Psoas muscle (tissue), 8 donors: Measurements from ENCODE around the gene RANGRF. TPM values are rescaled to one million over a fixed set of nuclear protein-coding genes. Genes with fewer than 3 reads are reported as not detected.

Source experiments
- ATAC-seq, 4 donors: fragments of 200-7000 bp; cut with Tn5 transposase; one replicate each; pipeline ENCODE4 v1.9.1; 2020; ENCODE audit warnings: moderate library complexity in 3 of 4, mild to moderate bottlenecking in 2 of 4
- DNase-seq, 2 donors: peaks; one replicate each; pipeline ENCODE4 v3.0.0-alpha.2; 2020
- H3K27ac ChIP-seq: fragments of 200-600 bp; one replicate; pipeline ENCODE4 v1.8.0; 2022
- H3K27me3 ChIP-seq, 3 donors: fragments of 200-600 bp in 1 of 3; one replicate each; pipeline versions ENCODE4 v1.6.1 to v1.8.0; 2013 to 2022; ENCODE audit warnings: low read length in 2 of 3, mild to moderate bottlenecking in 2 of 3, moderate library complexity in 1 of 3; ENCODE audit not compliant: insufficient read depth in 3 of 3
- H3K36me3 ChIP-seq, 2 donors: fragments of 200-600 bp in 1 of 2; one replicate each; pipeline versions ENCODE4 v1.6.1 to v1.8.0; 2013 to 2022; ENCODE audit warnings: low read depth in 1 of 2, mild to moderate bottlenecking in 1 of 2, moderate library complexity in 1 of 2; ENCODE audit not compliant: insufficient read depth in 1 of 2
- H3K4me1 ChIP-seq: fragments of 200-600 bp; one replicate; pipeline ENCODE4 v1.8.0; 2022
- H3K4me3 ChIP-seq: fragments of 200-600 bp; one replicate; pipeline ENCODE4 v1.8.0; 2022; ENCODE audit warnings: mild to moderate bottlenecking
- H3K9me3 ChIP-seq: fragments of 200-600 bp; one replicate; pipeline ENCODE4 v1.8.0; 2022
- CTCF ChIP-seq: fragments of 200-600 bp; IDR thresholded peaks from one replicate; pipeline ENCODE4 v1.8.0; 2022; ENCODE audit warnings: antibody characterized with exemption
- WGBS, 3 donors: extraction: QIAGEN DNeasy Blood & Tissue Kit; methylation state at CpG; one replicate each; pipeline versions ENCODE4 v1.1.6 to v1.1.7; 2013; 5-methylcytosine and 5-hydroxymethylcytosine counted together
- intact Hi-C, 2 donors: fragments of 100-400 bp; cut with DNase I; formaldehyde crosslinking; loops; one replicate each; pipeline versions ENCODE4 v1.11.0 to v1.14.2; 2022
- polyA plus RNA-seq, 3 donors: library from polyadenylated mRNA; stranded (reverse); fragments of 200-250 nt; gene quantifications; one replicate each; pipeline ENCODE4 v1.2.3, GENCODE V29; 2013
- total RNA-seq, 4 donors: library from RNA; stranded (reverse); fragmentation: NEBNext Ultra II Directional in 2 of 4; extraction: Animal tissue kit (Norgen Biotek cat#: 25700) in 2 of 4; gene quantifications; one replicate each; pipeline versions ENCODE4 v1.2.1 to v1.2.4, GENCODE V29; 2021 to 2023
- donor health status: healthy with polysubstance abuse.
- donor health status: DM: no; HTN: no; CAD: no; lungs with moderate emphysema.
- donor health status: Bipolar disorder and iron deficiency.
- donor health status: healthy.
- donor health status: DM: yes; HTN: yes; CAD: no.
- donor health status: DM: no; HTN: no; CAD: no.
- donor health status: DM: no; HTN: no; CAD: no.
- donor health status: DM: yes; HTN: yes; CAD: no.

The RANGRF gene
- total and polyA plus RNA-seq, 7 donors, result 9.0 to 24.3 (median 16.3) TPM

- 86 to 92% (median 90%) methylated on average over 7 of the region's 7 CpGs for WGBS, 3 donors
- Histone ChIP-seq H3K9me3 (no peaks in the 10 kb centered on the region), H3K4me1 (no peaks in the 10 kb centered on the region), H3K4me3 (no peak overlapping the region), H3K27me3 (no peaks in the 10 kb centered on the region), H3K27ac (no peak overlapping the region), H3K36me3 (no peaks in the 10 kb centered on the region)
- intact Hi-C loops, result no loop called here
- no peak for TF ChIP-seq CTCF
- ATAC-seq (no peak), DNase-seq (no peak)
These were observed 11.2 kb upstream of the RANGRF start for GRCh38 chr17:8277317-8277716.

GRCh38 chr17:8282345-8282744, 6.1 kb upstream of the RANGRF start:
- Histone ChIP-seq H3K36me3 (no peaks in the 10 kb centered on the region), H3K9me3 (no peaks in the 10 kb centered on the region), H3K27me3 (no peaks in the 10 kb centered on the region), H3K27ac (no peak overlapping the region), H3K4me3 (no peak overlapping the region), H3K4me1 (peaks cover 10% of the 10 kb centered on the region)
- 61 to 83% (median 78%) methylated on average over 3 of the region's 3 CpGs for WGBS, 3 donors
- DNase-seq (no peak), ATAC-seq (no peak)
- TF ChIP-seq CTCF, result no peak
- intact Hi-C loops, result no loop called here

- Histone ChIP-seq H3K36me3 (no peaks in the 10 kb centered on the region), H3K27ac (no peak overlapping the region), H3K9me3 (no peaks in the 10 kb centered on the region), H3K27me3 (no peaks in the 10 kb centered on the region), H3K4me3 (no peak overlapping the region), H3K4me1 (peaks cover 15% of the 10 kb centered on the region)
- 56 to 59% (median 59%) methylated on average over 4 of the region's 4 CpGs for WGBS, 3 donors
- intact Hi-C loops, result no loop called here
- no peak for TF ChIP-seq CTCF
- DNase-seq (no peak), ATAC-seq (no peak)
These were observed 5.1 kb upstream of the RANGRF start for GRCh38 chr17:8283356-8283755.

- no peaks in the 10 kb centered on the region for H3K9me3 ChIP-seq
- intact Hi-C loops, result no loop called here
- no peak overlapping the region for H3K4me3 ChIP-seq
- no peak for TF ChIP-seq CTCF
- no peaks in the 10 kb centered on the region for H3K27me3 ChIP-seq
- 91 to 94% (median 91%) methylated on average over 4 of the region's 4 CpGs for WGBS, 3 donors
- no peak overlapping the region for H3K27ac ChIP-seq
- no peaks in the 10 kb centered on the region for H3K36me3 ChIP-seq
- DNase-seq (no peak), ATAC-seq (no peak)
- H3K4me1 ChIP-seq, result peaks cover 15% of the 10 kb centered on the region
These were observed 4.3 kb upstream of the RANGRF start for GRCh38 chr17:8284126-8284525.
